Gastroesophageal sphincter (tissue), 4 donors: ENCODE measurements around the gene C1QL1. TPM values are rescaled to one million over a fixed set of nuclear protein-coding genes. Genes with fewer than 3 reads are reported as not detected.

Source experiments
- ATAC-seq: fragments of 150-250 bp; one replicate; pipeline ENCODE4 v1.9.1; 2016; ENCODE audit warnings: mild to moderate bottlenecking, moderate library complexity
- H3K27ac ChIP-seq, 4 donors: fragments of 200-600 bp; sonication (generic) in 3 of 4; 1 replicate in 3 of 4; 2 replicates in 1 of 4; pipeline ENCODE4 v1.5.1; 2016 to 2019
- H3K27me3 ChIP-seq: fragments of 200-600 bp; sonication (generic); one replicate; pipeline ENCODE4 v1.5.1; 2019
- H3K36me3 ChIP-seq, 2 donors: fragments of 200-600 bp; sonication (generic); one replicate each; pipeline ENCODE4 v1.5.1; 2019; ENCODE audit warnings: control low read depth in 1 of 2
- H3K4me1 ChIP-seq, 3 donors: fragments of 200-600 bp; sonication (generic); 1 replicate in 2 of 3; 2 replicates in 1 of 3; pipeline ENCODE4 v1.5.1; 2016 to 2019; ENCODE audit warnings: control low read depth in 2 of 3
- H3K4me3 ChIP-seq, 2 donors: fragments of 200-600 bp; sonication (generic); one replicate each; pipeline ENCODE4 v1.5.1; 2019; ENCODE audit warnings: mild to moderate bottlenecking in 1 of 2, moderate library complexity in 1 of 2
- H3K9me3 ChIP-seq, 3 donors: fragments of 200-600 bp; sonication (generic); one replicate each; pipeline ENCODE4 v1.5.1; 2017 to 2019; ENCODE audit warnings: control low read depth in 2 of 3
- EP300 ChIP-seq: sonication (generic); formaldehyde crosslinking; IDR thresholded peaks from one replicate; pipeline ENCODE4 v1.6.1; 2017; ENCODE audit warnings: antibody characterized with exemption, mild to moderate bottlenecking
- POLR2A ChIP-seq, 2 donors: fragments of 450-650 bp; IDR thresholded peaks; one replicate each; pipeline ENCODE4 v1.6.1; 2017; ENCODE audit warnings: antibody characterized with exemption in 2 of 2, mild to moderate bottlenecking in 2 of 2, moderate library complexity in 1 of 2
- POLR2AphosphoS5 ChIP-seq: sonication (generic); formaldehyde crosslinking; IDR thresholded peaks from one replicate; pipeline ENCODE4 v1.6.1; 2017; ENCODE audit warnings: antibody characterized with exemption
- WGBS, 2 donors: methylation state at CpG; one replicate each; pipeline ENCODE4 v1.1.5; 2018; ENCODE audit warnings: low coverage in 1 of 2; 5-methylcytosine and 5-hydroxymethylcytosine counted together
- total RNA-seq, 4 donors: library from RNA; depleted of rRNA; stranded (reverse); fragments of >200 nt; gene quantifications; one replicate each; pipeline ENCODE4 v1.1.0, GENCODE V29; 2016
- TF ChIP-seq, protein P1 (sequence below), 4 experiments: fragments of 200-600 bp in 2 of 4; fragments of 450-650 bp in 2 of 4; sonication (generic) in 1 of 4; IDR thresholded peaks; one replicate each; pipeline ENCODE4 v1.5.1; 2017 to 2019; ENCODE audit warnings: antibody characterized with exemption in 4 of 4, mild to moderate bottlenecking in 2 of 4, moderate library complexity in 2 of 4

Gene C1QL1
- total RNA-seq, 4 donors from 2014 or later = 4.1 to 7.1 (median 5.0) TPM

DNA sequence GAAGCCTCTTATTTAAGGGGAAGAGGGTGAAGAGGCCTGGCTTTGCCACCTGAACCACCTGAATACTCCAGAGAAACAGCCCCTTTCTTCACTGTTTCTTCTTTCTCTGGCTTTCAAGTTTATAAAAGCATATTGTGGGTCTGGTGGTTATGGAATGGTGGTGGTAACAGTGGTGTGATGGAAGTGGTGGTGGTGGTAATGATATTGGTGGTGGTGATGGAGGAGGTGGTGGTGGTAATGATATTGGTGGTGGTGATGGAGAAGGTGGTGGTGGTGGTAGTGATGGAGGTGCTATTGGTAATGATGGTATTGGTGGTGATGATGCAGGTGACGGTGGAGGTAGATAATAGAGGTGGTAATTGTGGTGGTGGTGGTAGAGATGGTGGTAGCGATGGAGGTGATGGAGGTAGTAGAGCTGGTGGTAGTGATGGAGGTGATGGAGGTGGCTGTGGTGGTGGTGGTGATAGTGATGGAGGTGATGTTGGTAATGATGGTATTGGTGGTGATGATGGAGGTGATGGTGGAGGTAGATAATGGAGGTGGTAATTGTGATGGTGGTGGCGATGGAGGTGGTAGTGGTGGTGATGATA is 14.1 kb upstream of the C1QL1 start:
- ATAC-seq = no peak
- H3K4me1 ChIP-seq = peaks cover 11 to 52% (median 33%) of the 10 kb centered on the region in 3 donors
- no peak overlapping the region for H3K4me3 ChIP-seq
- no peaks in the 10 kb centered on the region for H3K9me3 ChIP-seq
- H3K36me3 ChIP-seq = no peaks in the 10 kb centered on the region
- TF ChIP-seq, protein P1, sequence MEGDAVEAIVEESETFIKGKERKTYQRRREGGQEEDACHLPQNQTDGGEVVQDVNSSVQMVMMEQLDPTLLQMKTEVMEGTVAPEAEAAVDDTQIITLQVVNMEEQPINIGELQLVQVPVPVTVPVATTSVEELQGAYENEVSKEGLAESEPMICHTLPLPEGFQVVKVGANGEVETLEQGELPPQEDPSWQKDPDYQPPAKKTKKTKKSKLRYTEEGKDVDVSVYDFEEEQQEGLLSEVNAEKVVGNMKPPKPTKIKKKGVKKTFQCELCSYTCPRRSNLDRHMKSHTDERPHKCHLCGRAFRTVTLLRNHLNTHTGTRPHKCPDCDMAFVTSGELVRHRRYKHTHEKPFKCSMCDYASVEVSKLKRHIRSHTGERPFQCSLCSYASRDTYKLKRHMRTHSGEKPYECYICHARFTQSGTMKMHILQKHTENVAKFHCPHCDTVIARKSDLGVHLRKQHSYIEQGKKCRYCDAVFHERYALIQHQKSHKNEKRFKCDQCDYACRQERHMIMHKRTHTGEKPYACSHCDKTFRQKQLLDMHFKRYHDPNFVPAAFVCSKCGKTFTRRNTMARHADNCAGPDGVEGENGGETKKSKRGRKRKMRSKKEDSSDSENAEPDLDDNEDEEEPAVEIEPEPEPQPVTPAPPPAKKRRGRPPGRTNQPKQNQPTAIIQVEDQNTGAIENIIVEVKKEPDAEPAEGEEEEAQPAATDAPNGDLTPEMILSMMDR (IDR thresholded peaks at IDR 0.05) = no peak
- TF ChIP-seq POLR2AphosphoS5 = no peak
- peaks cover 7% of the 10 kb centered on the region for H3K27me3 ChIP-seq
- peak overlapping the region in 2 of 4 donors; percentile 49 to 78 for H3K27ac ChIP-seq
- 85 to 92% methylated on average over 3 of the region's 3 CpGs for WGBS, 2 donors

DNA sequence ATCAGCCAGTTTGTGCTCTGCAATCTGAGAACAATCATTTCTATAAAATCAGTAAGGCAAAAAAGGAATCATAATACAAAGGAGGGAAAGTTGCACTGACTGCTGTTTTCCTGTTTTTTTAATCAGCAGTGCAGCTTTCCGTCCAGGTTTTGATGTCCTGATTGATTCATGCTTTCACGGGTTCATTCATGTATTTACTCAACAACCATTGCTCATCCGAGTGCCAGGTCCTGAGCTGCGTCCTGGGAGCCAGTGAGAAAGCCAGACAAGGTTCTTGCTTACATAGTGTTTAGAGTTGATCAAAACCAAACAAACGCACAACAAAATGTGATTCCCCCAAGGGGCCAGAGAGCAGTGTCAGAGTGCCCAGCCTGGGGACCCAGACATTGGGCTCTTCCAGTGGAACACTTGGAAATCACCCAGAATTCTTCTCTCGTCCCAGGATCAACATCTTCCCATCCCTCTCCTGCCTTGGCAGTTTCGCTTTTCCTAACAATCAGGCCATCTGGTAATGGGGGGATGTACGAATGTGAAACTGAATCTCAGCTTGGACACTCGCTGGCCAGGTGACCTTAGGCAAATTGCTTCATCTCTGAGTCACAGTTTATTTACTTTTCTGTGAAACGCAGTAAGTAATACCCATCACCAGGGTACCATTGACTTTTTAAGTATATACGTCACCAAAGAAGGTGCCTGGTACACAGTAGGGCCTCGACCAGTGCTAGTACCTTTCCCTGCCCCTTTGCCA is 13.3 kb upstream of the C1QL1 start:
- 33 to 45% methylated on average over 11 to 12 of the region's 12 CpGs for WGBS, 2 donors
- Histone ChIP-seq H3K27me3 (peaks cover 7% of the 10 kb centered on the region), H3K9me3 (no peaks in the 10 kb centered on the region), H3K36me3 (no peaks in the 10 kb centered on the region), H3K4me1 (peaks cover 11 to 57% (median 32%) of the 10 kb centered on the region in 3 donors), H3K4me3 (no peak overlapping the region), H3K27ac (peak overlapping the region in 3 of 4 donors; percentile 49 to 80 (median 78))
- TF ChIP-seq, protein P1 (IDR thresholded peaks at IDR 0.05) = no peak
- TF ChIP-seq EP300 (no peak), POLR2AphosphoS5 (peak; percentile 33), POLR2A (IDR thresholded peaks at IDR 0.05) (no peak)
- ATAC-seq = no peak

DNA sequence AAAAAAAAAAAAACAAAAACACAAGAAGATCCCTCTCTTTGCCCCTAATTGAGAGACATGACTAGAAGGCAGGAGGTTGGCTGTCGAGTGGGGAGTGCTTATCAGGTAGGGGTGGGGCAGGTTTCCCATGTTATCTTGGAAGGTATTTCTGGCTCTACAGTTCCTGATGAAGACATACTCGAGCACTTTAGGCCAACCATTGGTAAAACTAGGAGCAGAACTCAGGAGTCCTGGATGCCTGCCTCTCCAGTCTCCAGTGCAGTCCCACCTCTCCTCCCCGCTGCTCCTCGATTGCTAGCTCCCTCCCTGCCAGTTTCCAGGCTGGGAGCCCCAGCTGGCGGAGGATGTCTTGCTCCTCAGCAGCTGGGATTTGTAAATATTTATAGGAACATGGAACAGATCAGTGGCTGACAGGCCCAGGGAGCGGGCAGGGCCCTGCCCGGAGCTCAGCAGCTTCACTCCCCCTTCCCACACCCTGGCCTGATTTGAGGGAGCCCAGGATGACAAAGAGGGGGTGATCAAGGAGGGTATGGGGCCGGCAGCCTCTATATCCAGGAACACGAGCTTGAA is 11.4 kb upstream of the C1QL1 start:
- Histone ChIP-seq H3K4me3 (no peak overlapping the region), H3K27ac (peak overlapping the region in 3 of 4 donors; percentile 78 to 86 (median 80)), H3K36me3 (no peaks in the 10 kb centered on the region), H3K9me3 (no peaks in the 10 kb centered on the region), H3K27me3 (no peaks in the 10 kb centered on the region), H3K4me1 (peaks cover 11 to 64% (median 32%) of the 10 kb centered on the region in 3 donors)
- WGBS, 2 donors = 24% methylated on average over 6 of the region's 9 CpGs; no CpG with 5 or more reads in 1 of the 2 donors
- ATAC-seq = peak; percentile 82
- TF ChIP-seq EP300 (no peak), POLR2AphosphoS5 (peak; percentile 79), POLR2A (IDR thresholded peaks at IDR 0.05) (no peak)
- TF ChIP-seq, protein P1 (IDR thresholded peaks at IDR 0.05) = no peak

DNA sequence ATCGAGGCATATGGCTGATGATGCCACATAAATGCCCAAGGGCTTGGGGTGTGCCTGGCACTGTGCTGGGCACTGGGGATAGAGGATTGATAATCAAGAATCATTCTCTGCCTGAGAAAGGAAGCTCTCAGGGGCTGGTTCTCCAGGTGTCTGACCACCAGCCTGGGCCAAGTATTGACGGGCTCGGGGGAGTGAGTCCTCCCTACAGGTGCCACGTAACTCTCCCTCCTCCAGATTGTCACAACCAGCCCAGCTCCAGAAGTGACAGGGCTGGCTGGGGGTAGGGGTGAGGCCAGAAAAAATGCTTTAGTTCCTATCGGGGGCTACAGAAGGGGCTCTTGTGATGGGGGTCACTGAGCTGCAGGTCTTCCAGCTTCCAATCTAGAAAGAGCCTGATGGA is 10.7 kb upstream of the C1QL1 start:
- peaks cover 11 to 64% (median 32%) of the 10 kb centered on the region in 3 donors for H3K4me1 ChIP-seq
- H3K27me3 ChIP-seq = no peaks in the 10 kb centered on the region
- WGBS, 2 donors = 77% methylated on average over 2 of the region's 5 CpGs; no CpG with 5 or more reads in 1 of the 2 donors
- ATAC-seq = no peak
- H3K9me3 ChIP-seq = no peaks in the 10 kb centered on the region
- H3K36me3 ChIP-seq = no peaks in the 10 kb centered on the region
- H3K27ac ChIP-seq = peak overlapping the region in 3 of 4 donors; percentile 78 to 86 (median 80)
- no peak for TF ChIP-seq EP300
- TF ChIP-seq, protein P1 (IDR thresholded peaks at IDR 0.05) = no peak
- TF ChIP-seq POLR2AphosphoS5 = no peak
- no peak for TF ChIP-seq POLR2A (IDR thresholded peaks at IDR 0.05)
- no peak overlapping the region for H3K4me3 ChIP-seq
